HG03175 (cell line): ENCODE measurements around the gene PCDH17.

Source experiments
- ATAC-seq: cut with Tn5 transposase; IDR thresholded peaks from one replicate; pipeline ENCODE4 v1.9.1; 2021; ENCODE audit warnings: mild to moderate bottlenecking, moderate library complexity; ENCODE audit not compliant: unreplicated experiment

PCDH17 gene

GRCh38 chr13:57633950-57634838, 2.6 kb downstream of the PCDH17 start:
- ATAC-seq: no peak

- ATAC-seq: no peak
Observed at GRCh38 chr13:57634839-57635165, 3.3 kb downstream of the PCDH17 start.

DNA sequence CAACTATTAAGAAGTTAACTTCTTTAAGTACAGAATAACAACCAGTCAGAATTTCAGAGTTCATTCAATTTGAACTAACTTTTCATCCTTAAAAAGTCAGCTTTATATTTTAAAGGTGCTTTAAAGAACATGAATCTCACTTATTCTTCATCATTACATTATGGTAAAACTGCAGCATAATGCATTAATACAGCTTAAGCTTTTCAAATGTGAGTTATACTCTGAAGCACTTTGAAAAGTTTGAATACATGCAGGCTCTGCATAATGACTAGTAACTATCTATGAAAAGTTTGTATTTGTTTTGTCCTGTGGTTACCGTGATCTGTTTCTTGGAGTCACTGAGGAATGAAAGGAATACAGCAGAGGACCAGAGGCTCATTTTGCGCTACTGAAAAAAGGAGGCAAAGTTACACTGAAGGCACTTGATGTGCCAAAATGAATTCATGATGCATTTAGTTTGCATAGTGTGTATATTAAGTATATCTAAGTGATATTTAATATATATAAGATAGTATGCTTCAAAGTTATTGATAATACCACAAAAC, 4.1 kb downstream of the PCDH17 start:
- no peak for ATAC-seq

DNA sequence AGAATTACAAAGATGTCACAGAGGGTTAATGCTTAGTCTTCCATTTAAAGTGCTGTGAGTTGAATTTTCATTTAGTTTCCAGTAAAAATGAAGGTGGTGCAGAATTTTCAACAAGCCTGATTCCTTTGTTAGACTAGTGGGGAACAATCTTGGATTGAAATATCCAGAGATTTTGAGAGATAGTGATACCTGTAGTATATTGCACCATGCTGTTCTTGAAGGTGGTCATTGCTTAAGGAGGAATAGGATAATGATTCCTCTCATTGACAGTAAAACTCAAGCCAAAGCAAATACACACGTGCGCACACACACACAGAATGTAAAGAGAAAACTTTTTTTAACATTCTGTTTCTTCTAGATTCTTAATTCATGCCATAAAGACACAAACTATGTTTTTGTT, 5.3 kb downstream of the PCDH17 start:
- no peak for ATAC-seq

- no peak for ATAC-seq
Observed at GRCh38 chr13:57637515-57637914, 6.0 kb downstream of the PCDH17 start.

DNA sequence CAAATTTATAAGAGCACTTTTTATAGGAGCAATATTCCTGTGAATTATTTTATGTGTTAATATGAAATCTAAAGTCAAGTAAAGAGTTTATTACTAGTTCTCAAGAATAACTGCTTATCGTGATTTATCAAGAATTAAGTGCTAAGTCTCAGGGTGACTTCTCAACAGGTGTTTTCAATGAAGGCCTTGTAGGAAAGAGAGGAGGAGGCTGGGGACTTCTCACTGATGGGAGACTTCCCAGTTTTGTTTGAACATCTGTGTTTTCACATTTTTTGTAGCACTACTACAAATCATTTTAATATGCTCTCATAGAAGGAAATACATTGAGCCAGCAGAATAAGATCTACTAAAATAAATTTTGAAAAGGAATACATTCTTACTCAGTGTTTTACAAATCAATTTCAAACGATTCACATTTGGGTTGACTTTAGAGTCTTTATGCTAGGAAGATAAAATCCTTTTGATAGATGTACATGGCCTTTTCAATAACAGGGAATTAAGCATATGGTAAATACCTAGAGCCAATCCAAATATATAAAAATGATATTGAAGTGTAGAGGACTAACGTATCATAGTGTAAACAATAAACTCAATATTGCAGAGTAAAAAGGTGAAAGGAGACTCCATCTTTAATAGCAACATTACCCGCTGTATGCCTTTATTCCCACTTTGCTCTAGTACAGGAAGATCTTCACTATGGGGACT, 6.8 kb downstream of the PCDH17 start:
- ATAC-seq: no peak

DNA sequence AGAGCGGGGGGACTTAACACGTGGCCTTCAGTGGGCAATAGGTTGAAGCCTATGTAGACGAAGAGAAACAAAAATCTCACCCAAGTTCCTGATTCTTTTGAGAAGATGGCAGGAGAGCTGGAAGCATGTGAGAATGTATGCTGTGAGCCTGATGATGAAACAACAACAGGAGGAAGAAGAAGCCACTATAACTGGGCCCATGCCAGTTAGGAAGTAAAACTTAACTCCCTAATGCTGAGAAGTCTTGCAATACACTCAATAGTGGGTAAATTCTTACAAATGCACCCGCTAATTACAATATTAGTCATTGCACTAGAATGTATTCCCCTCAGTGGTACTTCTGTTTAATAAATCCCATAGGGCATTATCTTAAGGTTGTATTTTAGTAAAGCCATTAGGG, 9.1 kb downstream of the PCDH17 start:
- ATAC-seq: no peak

GRCh38 chr13:57641051-57641450, 9.5 kb downstream of the PCDH17 start:
- ATAC-seq: no peak

GRCh38 chr13:57644106-57644505, 12.6 kb downstream of the PCDH17 start:
- ATAC-seq: no peak

GRCh38 chr13:57653229-57653989, 21.9 kb downstream of the PCDH17 start:
- no peak for ATAC-seq

DNA sequence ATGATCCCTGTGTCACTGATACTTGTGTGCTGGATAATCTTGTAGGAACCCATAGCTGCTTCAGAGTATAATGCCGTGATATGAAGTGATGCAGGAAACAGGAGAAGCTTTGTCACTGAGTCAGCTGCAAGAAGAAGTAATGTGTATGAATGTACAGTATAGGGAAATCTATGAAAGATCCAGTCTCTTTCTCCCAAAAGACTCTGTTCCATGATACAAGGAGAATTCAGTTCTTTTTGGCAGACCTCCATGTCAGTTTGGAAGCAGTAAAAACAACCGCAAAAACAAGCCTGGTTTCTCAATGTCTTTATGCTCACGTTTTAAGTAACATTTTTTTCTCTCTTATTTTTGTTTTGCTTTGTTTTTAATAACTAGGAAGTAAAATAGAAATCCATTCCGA, 33.9 kb downstream of the PCDH17 start:
- no peak for ATAC-seq

DNA sequence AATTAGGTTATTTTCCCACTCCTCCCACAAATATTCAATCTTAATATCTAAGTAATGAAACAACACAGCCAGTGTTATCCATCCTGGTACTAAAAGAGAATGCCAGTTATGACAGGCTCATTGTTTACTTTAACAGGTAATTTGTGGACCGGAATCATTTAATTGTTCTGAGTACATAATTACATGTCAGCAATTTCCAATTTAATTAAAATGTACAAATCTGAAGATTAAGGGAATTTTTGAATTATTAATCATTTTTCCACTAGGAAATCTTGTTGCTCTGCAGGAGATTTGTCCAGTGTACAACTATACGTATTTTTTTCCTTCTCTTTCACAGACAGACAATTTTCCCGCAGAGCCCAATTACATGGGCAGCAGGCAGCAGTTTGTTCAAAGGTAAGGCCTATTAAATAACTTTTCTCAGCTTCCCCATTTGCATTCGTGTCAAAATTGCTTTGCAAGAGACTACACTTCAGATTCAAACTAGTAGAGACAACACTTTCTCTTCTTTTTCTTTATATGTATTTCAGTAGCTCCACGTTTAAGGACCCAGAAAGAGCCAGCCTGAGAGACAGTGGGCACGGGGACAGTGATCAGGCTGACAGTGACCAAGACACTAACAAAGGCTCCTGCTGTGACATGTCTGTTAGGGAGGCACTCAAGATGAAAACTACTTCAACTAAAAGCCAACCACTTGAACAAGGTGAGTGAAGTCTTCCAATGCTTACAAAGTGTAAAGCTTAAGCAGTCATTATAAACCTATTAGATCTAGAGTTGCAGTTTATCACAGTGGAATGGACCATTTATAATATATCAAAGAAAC, 34.8 kb downstream of the PCDH17 start:
- no peak for ATAC-seq

DNA sequence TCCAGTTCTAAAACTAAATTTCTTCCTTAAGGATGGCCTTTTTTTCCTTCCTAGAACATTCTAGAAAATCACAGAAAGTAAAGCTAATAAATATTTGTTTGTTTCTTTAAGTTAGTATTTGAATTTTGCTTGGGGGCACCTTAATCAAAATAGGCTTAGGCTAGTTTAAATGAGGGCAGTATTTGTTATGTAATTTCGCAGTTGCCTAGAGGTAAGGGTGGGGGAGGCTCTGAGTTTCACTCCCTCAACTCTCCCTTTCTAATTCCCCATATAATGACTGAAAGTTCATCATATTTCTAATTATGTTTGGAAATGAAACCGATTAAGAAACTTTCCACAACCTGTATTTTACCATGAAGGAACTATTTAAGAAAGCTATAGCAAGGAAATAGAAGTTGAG, 40.6 kb downstream of the PCDH17 start:
- ATAC-seq: no peak

DNA sequence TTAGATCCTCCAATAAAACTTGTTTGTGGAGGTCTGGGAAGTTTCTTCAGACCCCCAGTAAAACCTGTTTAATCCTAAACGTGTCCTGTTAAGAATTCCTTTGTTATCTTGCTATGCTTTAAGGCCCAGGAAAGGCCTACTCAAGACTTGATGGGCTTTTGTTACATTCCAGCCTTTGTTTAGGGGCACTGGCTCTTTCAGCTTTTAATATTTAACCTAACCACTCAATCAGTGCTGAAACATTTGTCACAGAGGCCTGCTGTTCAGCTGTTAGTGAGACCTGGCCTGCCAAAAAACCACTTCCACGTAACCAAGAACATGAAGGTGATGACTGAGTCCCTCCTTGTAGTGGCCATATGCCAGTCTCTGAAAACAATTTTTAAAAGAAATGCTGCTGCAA, 41.7 kb downstream of the PCDH17 start:
- ATAC-seq: no peak

DNA sequence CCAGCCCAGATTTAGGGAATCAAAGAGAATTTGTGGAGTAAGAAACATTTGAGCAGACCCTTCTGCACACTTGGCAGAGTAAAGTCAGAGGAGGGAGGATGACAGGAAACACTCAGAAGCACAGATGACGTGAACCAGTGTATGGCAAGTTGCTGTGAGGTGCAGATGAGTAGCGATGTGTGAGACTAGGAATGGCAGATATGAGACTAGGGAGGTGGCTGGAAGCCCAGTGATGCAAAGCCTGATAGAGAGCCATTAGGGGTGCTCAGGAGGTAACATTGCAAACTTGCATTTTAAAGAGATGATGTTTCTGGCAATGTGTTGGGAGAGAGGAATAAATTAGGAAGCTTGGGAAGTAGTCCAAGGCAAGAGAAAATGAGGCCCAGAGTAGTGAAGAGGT, 44.0 kb downstream of the PCDH17 start:
- ATAC-seq: no peak

GRCh38 chr13:57680609-57681008, 49.1 kb downstream of the PCDH17 start:
- no peak for ATAC-seq

DNA sequence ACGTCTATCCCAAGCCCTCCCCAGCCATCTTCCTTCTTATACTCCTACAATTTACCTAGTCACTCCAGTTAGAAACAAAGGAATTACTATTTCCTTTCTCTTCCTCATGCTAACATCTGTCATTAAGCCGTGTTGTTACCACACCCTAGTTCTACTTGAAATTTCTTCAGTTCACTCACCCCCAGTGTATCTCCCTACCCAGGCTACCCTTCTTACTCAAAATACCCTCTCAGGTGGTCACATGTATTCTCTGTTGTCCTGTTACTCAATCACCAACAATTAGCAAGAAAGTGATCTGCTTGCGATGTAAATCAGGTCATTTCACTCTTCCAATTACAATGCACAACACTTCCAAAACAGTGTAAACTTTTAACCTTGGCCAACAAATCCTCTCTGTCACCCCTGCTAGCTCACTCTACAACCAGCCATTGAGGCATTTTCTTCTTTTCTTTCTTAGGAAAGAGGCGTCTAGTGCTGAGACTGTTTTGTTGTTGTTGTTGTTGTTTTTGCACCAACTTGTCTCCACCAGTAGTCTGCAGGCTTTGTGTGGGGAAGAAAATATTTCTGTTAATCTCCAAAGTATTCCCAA, 50.7 kb downstream of the PCDH17 start:
- no peak for ATAC-seq

- no peak for ATAC-seq
Observed at GRCh38 chr13:57698851-57699250, 67.3 kb downstream of the PCDH17 start.

GRCh38 chr13:57704031-57704430, 72.5 kb downstream of the PCDH17 start:
- no peak for ATAC-seq

DNA sequence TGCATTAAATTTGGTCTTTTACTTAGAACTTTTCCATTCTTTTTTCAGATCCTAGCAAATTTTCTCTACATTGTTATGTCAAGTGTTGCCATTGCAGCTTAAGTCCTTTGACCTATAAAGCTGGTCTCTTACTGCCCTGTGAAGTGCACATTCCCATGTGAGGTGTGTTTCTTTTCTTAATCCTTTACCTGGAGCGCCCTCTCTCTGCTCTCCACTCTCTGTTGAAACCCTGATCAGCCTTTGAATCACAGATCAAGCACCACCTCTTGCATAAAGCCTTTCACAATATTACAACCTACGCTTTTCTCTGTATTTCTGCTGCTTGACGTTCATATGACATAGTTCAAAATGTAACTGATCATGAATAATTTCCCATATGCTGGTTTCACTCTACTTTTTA, 84.8 kb downstream of the PCDH17 start:
- ATAC-seq: no peak
